HepG2 (cell line): ENCODE measurements around the gene TBCCD1. TPM values are rescaled to one million over a fixed set of nuclear protein-coding genes. Genes with fewer than 3 reads are reported as not detected.
A peak's percentile ranks its signal among the peaks of the same experiment; 100 is the strongest.

Source experiments
- CEBPG ChIP-seq: IDR thresholded peaks from 2 replicates; pipeline ENCODE4 v1.6.1; 2016
- CHD2 ChIP-seq: IDR thresholded peaks from 2 replicates; pipeline ENCODE4 v1.6.1; 2011; ENCODE audit warnings: low read depth, low read length, improper control_type of control experiment
- DMTF1 ChIP-seq: sonication (generic); formaldehyde crosslinking; IDR thresholded peaks from 2 replicates; pipeline ENCODE4 v1.4.0; 2020; ENCODE audit warnings: mild to moderate bottlenecking, missing genetic modification reagents
- E2F1 ChIP-seq: sonication (generic); formaldehyde crosslinking; IDR thresholded peaks from 2 replicates; pipeline ENCODE4 v1.5.0; 2020; ENCODE audit warnings: missing genetic modification reagents
- HOXD1 ChIP-seq: sonication (generic); formaldehyde crosslinking; IDR thresholded peaks from 2 replicates; pipeline ENCODE4 v1.5.0; 2020; ENCODE audit warnings: missing genetic modification reagents
- KLF9 ChIP-seq: IDR thresholded peaks from 2 replicates; pipeline ENCODE4 v1.6.1; 2016; ENCODE audit warnings: low read depth
- MAZ ChIP-seq, 2 experiments: sonication (generic) in 1 of 2; formaldehyde crosslinking in 1 of 2; IDR thresholded peaks; 2 replicates each; pipeline versions ENCODE4 v1.5.0 to v1.6.1; 2012 to 2020; ENCODE audit warnings: low read depth in 2 of 2, mild to moderate bottlenecking in 2 of 2, borderline replicate concordance in 1 of 2, improper control_type of control experiment in 1 of 2, low read length in 1 of 2, missing genetic modification reagents in 1 of 2, moderate library complexity in 1 of 2
- MIER2 ChIP-seq: IDR thresholded peaks from 2 replicates; pipeline ENCODE4 v1.6.1; 2016; ENCODE audit warnings: missing biosample characterization, missing genetic modification reagents
- MXI1 ChIP-seq: IDR thresholded peaks from 3 replicates; pipeline ENCODE4 v1.6.1; 2012; ENCODE audit warnings: low read depth, low read length, inconsistent platforms, borderline replicate concordance
- SOX6 ChIP-seq, 2 experiments: fragments of 450-650 bp in 1 of 2; sonication (generic) in 1 of 2; formaldehyde crosslinking in 1 of 2; IDR thresholded peaks; 2 replicates each; pipeline versions ENCODE4 v1.4.0 to v1.6.1; 2017 to 2020; ENCODE audit warnings: antibody characterized with exemption in 1 of 2, mild to moderate bottlenecking in 1 of 2, missing genetic modification reagents in 1 of 2
- ZBTB8A ChIP-seq: sonication (generic); formaldehyde crosslinking; IDR thresholded peaks from 2 replicates; pipeline ENCODE4 v1.4.0; 2020; ENCODE audit warnings: mild to moderate bottlenecking, low read depth, missing genetic modification reagents, borderline replicate concordance
- ZFAT ChIP-seq: sonication (generic); formaldehyde crosslinking; conservative IDR thresholded peaks from 2 replicates; pipeline ENCODE4 v1.8.1; 2023; ENCODE audit warnings: missing genetic modification reagents, inconsistent platforms
- ZNF274 ChIP-seq: sonication (generic); formaldehyde crosslinking; IDR thresholded peaks from 2 replicates; pipeline ENCODE4 v1.5.1; 2020; ENCODE audit warnings: mild to moderate bottlenecking, missing genetic modification reagents
- ZNF687 ChIP-seq: sonication (generic); formaldehyde crosslinking; IDR thresholded peaks from 2 replicates; pipeline ENCODE4 v1.5.1; 2020; ENCODE audit warnings: mild to moderate bottlenecking, missing genetic modification reagents, moderate library complexity
- ZNF782 ChIP-seq: sonication (generic); formaldehyde crosslinking; IDR thresholded peaks from 2 replicates; pipeline ENCODE4 v1.4.0; 2020; ENCODE audit warnings: missing genetic modification reagents, mild to moderate bottlenecking, borderline replicate concordance
- ZNF850 ChIP-seq: sonication (generic); formaldehyde crosslinking; conservative IDR thresholded peaks from 2 replicates; pipeline ENCODE4 v1.9.0; 2021; ENCODE audit warnings: mild to moderate bottlenecking, missing genetic modification reagents
- ZSCAN31 ChIP-seq: sonication (generic); formaldehyde crosslinking; IDR thresholded peaks from 2 replicates; pipeline ENCODE4 v1.5.0; 2020; ENCODE audit warnings: low read depth, mild to moderate bottlenecking, missing genetic modification reagents
- ZSCAN5A ChIP-seq: sonication (generic); formaldehyde crosslinking; IDR thresholded peaks from 2 replicates; pipeline ENCODE4 v1.8.0; 2022; ENCODE audit warnings: mild to moderate bottlenecking, missing genetic modification reagents, borderline replicate concordance
- polyA plus RNA-seq, 8 experiments: library from polyadenylated mRNA; depleted of rRNA in 3 of 8; stranded (reverse) in 7 of 8; unstranded in 1 of 8; fragments of >200 nt; fragmentation: Illumina TruSeq in 4 of 8; extraction: Trizol in 4 of 8; gene quantifications; 2 replicates each; pipeline versions ENCODE4 v1.2.1 to v1.2.3, GENCODE V29; 2011 to 2016; ENCODE audit warnings: low read depth in 4 of 8, missing spikeins in 1 of 8, mixed read lengths in 1 of 8; ENCODE audit not compliant: insufficient read depth in 1 of 8
- total RNA-seq, 5 experiments: library from RNA; depleted of rRNA; stranded (reverse); fragments of >200 nt; fragmentation: Illumina TruSeq; extraction: Trizol; gene quantifications; 2 replicates each; pipeline ENCODE4 v1.2.3, GENCODE V29; 2016; ENCODE audit warnings: low read depth in 1 of 5

Gene TBCCD1
- total and polyA plus RNA-seq, 2 of the 13 experiments (the other 11 are each of a cell fraction or from before 2014, with no cell fraction given) = 13.6 to 16.2 TPM

GRCh38 chr3:186599142-186599784 is 32.1 kb upstream of the TBCCD1 start (continued):
- TF ChIP-seq ZNF687 (CRISPR knock-in tag) = peak; percentile 92
- no peak for TF ChIP-seq ZSCAN5A
- TF ChIP-seq CHD2 = no peak
- TF ChIP-seq ZNF850 (CRISPR knock-in tag) = no peak
- no peak for TF ChIP-seq SOX6 (IDR thresholded peaks at IDR 0.05)
- peak; percentile 88 for TF ChIP-seq SOX6 (CRISPR knock-in tag; IDR thresholded peaks at IDR 0.05)
- TF ChIP-seq ZNF782 (CRISPR knock-in tag) = no peak; the same call in 1 of the 2 replicates
- TF ChIP-seq ZSCAN31 (CRISPR knock-in tag) = peak; percentile 65; the same call in 1 of the 2 replicates
- no peak; the same call in 1 of the 2 replicates for TF ChIP-seq HOXD1
- TF ChIP-seq ZNF274 (CRISPR knock-in tag) = 0 out of 2 replicates have a peak, but pooled peaks have one; percentile 12
- peak; percentile 71; the same call in 1 of the 2 replicates for TF ChIP-seq KLF9 (CRISPR knock-in tag)
- no peak; the same call in 2 of the 3 replicates for TF ChIP-seq MXI1
- TF ChIP-seq DMTF1 (CRISPR knock-in tag) = no peak
- no peak for TF ChIP-seq ZFAT
- TF ChIP-seq MAZ (IDR thresholded peaks at IDR 0.05; ENCODE audit: borderline replicate concordance, low read depth, low read length) = no peak
- TF ChIP-seq MAZ (CRISPR knock-in tag; IDR thresholded peaks at IDR 0.05; ENCODE audit: low read depth) = peak; percentile 32; the same call in 1 of the 2 replicates
- TF ChIP-seq MIER2 (CRISPR knock-in tag) = no peak
- TF ChIP-seq ZBTB8A = no peak
- peak; percentile 91 for TF ChIP-seq CEBPG (CRISPR knock-in tag)
- TF ChIP-seq E2F1 = no peak
